GM18873 (cell line): Measurements from ENCODE around the gene FEM1A.
"Not testable (repeated sequence)": the region's sequence is repeated elsewhere in the genome, so short reads cannot be mapped to it uniquely, and the experiment has no call there.

Experiments
- ATAC-seq: cut with Tn5 transposase; IDR thresholded peaks from one replicate; pipeline ENCODE4 v1.9.1; 2021; ENCODE audit warnings: mild to moderate bottlenecking, moderate library complexity, moderate number of reproducible peaks; ENCODE audit not compliant: unreplicated experiment, low FRiP score

The FEM1A gene

DNA sequence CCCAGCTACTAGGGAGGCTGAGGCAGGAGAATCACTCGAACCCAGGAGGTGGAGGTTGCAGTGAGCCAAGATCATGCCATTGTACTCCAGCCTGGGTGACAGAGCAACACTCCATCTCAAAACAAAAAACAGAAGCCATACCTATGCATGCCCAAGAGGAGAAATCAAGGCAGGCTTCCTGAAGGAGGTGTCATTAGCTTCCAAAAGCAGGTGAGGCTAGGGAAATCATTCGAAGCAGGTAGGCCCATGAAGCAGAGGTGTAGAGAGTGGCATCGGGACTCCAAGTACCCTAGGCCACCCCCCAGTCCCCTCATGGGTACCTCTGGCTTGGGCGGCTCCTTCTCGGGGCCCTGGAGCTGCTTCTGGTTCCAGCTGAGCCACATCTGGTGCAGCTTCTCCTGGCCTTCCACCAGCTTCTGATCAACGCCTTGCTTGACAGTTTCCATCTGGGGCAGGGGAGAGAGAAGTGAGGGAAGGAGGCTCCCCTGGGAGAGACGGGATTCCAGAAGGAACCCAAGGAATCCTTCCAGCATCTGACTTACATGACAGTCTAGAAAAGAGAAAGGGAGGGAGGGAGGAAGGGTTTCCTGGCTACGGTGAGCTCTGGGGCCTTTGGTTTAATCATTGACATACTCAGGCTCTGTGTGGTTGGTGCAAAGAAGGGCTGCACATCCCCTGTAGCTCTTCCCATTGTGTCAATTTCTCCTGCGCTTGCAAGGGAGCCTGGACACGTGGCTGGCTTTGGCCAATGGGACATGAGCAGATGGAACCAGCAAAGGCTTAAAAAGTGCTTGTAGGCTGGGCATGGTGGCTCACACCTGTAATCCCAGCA, 53.0 kb downstream of the FEM1A start:
- ATAC-seq: no peak

DNA sequence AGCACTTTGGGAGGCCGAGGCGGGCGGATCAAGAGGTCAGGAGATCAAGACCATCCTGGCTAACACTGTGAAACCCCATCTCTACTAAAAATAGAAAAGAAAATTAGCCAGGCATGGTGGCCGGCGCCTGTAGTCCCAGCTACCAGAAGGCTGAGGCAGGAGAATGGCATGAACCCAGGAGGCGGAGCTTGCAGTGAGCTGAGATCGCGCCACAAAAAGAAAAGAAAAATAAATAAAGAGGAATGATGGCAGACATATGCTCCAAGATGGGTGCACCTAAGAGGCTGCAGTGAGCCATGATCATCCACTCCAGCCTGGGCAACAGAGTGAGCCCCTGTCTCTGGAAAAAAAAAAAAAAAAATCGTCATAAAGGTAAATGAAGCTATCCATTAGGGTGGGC, 54.4 kb downstream of the FEM1A start:
- not testable (repeated sequence) for ATAC-seq

DNA sequence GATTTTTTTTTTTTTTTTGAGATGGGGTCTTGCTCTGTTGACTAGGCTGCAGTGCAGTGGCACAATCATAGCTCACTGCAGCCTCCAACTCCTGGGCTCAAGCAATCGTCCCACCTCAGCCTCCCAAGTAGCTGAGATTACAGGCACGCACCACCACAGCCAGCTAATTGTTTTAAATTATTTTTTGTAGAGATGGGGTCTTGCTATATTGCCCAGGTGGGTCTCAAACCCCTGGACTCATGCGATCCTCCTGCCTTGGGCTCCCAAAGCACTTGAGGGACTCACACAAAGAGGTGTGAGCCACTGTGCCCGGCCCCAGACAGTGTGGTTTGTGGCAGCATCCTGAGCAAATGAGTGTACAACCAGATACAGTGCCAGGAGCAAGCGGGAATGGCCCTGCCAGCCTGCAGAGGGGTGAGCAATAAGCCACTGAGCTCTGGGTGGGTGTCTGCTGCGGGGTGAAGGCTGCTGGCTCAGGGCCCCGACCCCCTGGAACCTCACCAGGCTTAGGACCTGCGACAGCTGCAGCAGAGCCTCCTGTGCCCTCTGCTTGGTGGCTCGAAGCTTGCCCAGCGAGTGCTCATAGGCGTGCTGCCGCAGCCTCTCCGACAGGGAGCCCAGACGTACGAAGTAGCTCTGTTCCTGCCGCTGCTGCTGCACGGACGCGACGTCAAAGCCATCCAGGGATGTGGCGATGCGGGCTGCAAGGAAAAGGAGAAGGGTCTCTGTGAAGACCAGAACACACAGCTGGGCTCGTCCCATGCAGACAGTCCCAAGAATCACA, 55.8 kb downstream of the FEM1A start:
- no peak for ATAC-seq

DNA sequence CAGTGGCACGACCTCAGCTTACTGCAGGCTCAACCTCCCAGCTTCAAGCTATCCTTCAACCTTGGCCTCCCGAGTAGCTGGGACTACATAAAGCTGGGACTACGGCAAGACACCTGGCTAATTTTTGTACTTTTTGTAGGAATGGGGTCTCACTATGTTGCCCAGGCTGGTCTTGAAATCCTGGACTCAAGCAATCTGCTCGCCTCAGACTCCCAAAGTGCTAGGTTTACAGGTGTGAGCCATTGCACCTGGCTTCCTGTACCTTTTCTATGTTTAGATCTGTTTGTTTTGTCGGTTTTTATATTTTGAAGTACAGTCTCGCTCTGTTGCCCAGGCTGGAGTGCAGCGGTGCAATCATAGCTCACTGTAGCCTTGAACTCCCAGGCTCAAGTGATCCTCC, 57.5 kb downstream of the FEM1A start:
- ATAC-seq: no peak
